ENCODE measurements around the gene ANGPTL4.

Gene ANGPTL4

GRCh38 chr19:8392017-8392591, 28.1 kb downstream of the ANGPTL4 start:
- Histone ChIP-seq H3K27ac (ENCODE audit: low read depth, low read length) (no peak overlapping the region), H3K4me2 (ENCODE audit: low read length) (no peak overlapping the region), H3K36me3 (ENCODE audit: control insufficient read depth, low read length) (peaks cover 3% of the 10 kb centered on the region; the same call in 1 of the 2 replicates), H3F3A (ENCODE audit: control insufficient read depth, insufficient read depth) (no peaks in the 10 kb centered on the region), H3K79me2 (ENCODE audit: control insufficient read depth, low read length) (peaks cover 56% of the 10 kb centered on the region), H3K27me3 (ENCODE audit: control insufficient read depth, low read length) (no peaks in the 10 kb centered on the region), H4K20me1 (ENCODE audit: control insufficient read depth, insufficient read depth, low read depth, low read length) (peaks cover 5% of the 10 kb centered on the region), H3K9me3 (ENCODE audit: control insufficient read depth, insufficient read depth, low read length) (no peaks in the 10 kb centered on the region), H3K9me2 (replicated peaks; ENCODE audit: control insufficient read depth, low read length) (no peaks in the 10 kb centered on the region), H3K4me3 (ENCODE audit: low read length) (no peak overlapping the region), H3K4me1 (ENCODE audit: control insufficient read depth, low read length) (peaks cover 16% of the 10 kb centered on the region)
- TF ChIP-seq EZH2phosphoT487 (IDR thresholded peaks at IDR 0.05; ENCODE audit: borderline replicate concordance, low read length), result no peak
- TF ChIP-seq CTCF (IDR thresholded peaks at IDR 0.05; ENCODE audit: low read depth, low read length, poor library complexity, severe bottlenecking), result no peak

GRCh38 chr19:8393192-8393870, 29.4 kb downstream of the ANGPTL4 start:
- H3K4me1 ChIP-seq (ENCODE audit: control insufficient read depth, low read length), result peaks cover 16% of the 10 kb centered on the region
- peaks cover 3% of the 10 kb centered on the region; the same call in 1 of the 2 replicates for H3K36me3 ChIP-seq (ENCODE audit: control insufficient read depth, low read length)
- H4K20me1 ChIP-seq (ENCODE audit: control insufficient read depth, insufficient read depth, low read depth, low read length), result peaks cover 5% of the 10 kb centered on the region
- no peaks in the 10 kb centered on the region for H3K27me3 ChIP-seq (ENCODE audit: control insufficient read depth, low read length)
- H3K9me2 ChIP-seq (replicated peaks; ENCODE audit: control insufficient read depth, low read length), result no peaks in the 10 kb centered on the region
- no peak for TF ChIP-seq EZH2phosphoT487 (IDR thresholded peaks at IDR 0.05; ENCODE audit: borderline replicate concordance, low read length)
- TF ChIP-seq CTCF (IDR thresholded peaks at IDR 0.05; ENCODE audit: low read depth, low read length, poor library complexity, severe bottlenecking), result no peak
- H3F3A ChIP-seq (ENCODE audit: control insufficient read depth, insufficient read depth), result no peaks in the 10 kb centered on the region
- no peak overlapping the region for H3K27ac ChIP-seq (ENCODE audit: low read depth, low read length)
- H3K4me2 ChIP-seq (ENCODE audit: low read length), result no peak overlapping the region
- H3K4me3 ChIP-seq (ENCODE audit: low read length), result no peak overlapping the region
- peaks cover 68% of the 10 kb centered on the region for H3K79me2 ChIP-seq (ENCODE audit: control insufficient read depth, low read length)
- H3K9me3 ChIP-seq (ENCODE audit: control insufficient read depth, insufficient read depth, low read length), result no peaks in the 10 kb centered on the region

- Histone ChIP-seq H3K4me2 (ENCODE audit: low read length) (no peak overlapping the region), H3K27ac (ENCODE audit: low read depth, low read length) (no peak overlapping the region), H3K4me1 (ENCODE audit: control insufficient read depth, low read length) (peaks cover 14% of the 10 kb centered on the region), H3K27me3 (ENCODE audit: control insufficient read depth, low read length) (no peaks in the 10 kb centered on the region), H3K4me3 (ENCODE audit: low read length) (no peak overlapping the region), H3F3A (ENCODE audit: control insufficient read depth, insufficient read depth) (no peaks in the 10 kb centered on the region), H3K79me2 (ENCODE audit: control insufficient read depth, low read length) (peaks cover 67% of the 10 kb centered on the region), H4K20me1 (ENCODE audit: control insufficient read depth, insufficient read depth, low read depth, low read length) (peaks cover 5% of the 10 kb centered on the region), H3K9me3 (ENCODE audit: control insufficient read depth, insufficient read depth, low read length) (no peaks in the 10 kb centered on the region), H3K36me3 (ENCODE audit: control insufficient read depth, low read length) (peaks cover 3% of the 10 kb centered on the region; the same call in 1 of the 2 replicates), H3K9me2 (replicated peaks; ENCODE audit: control insufficient read depth, low read length) (no peaks in the 10 kb centered on the region)
- TF ChIP-seq EZH2phosphoT487 (IDR thresholded peaks at IDR 0.05; ENCODE audit: borderline replicate concordance, low read length) (no peak), CTCF (IDR thresholded peaks at IDR 0.05; ENCODE audit: low read depth, low read length, poor library complexity, severe bottlenecking) (no peak)
These were observed 29.9 kb downstream of the ANGPTL4 start for GRCh38 chr19:8393871-8394250.

Data from DOHH2 (cell line).